Vagina (tissue), 2 donors: ENCODE data around the gene GP1BB. TPM values are rescaled to one million over a fixed set of nuclear protein-coding genes. Genes with fewer than 3 reads are reported as not detected.

Source experiments
- DNase-seq, 2 donors: peaks; one replicate each; pipeline ENCODE4 v3.0.0-alpha.2; 2017; ENCODE audit errors: extremely low spot score in 2 of 2
- H3K27ac ChIP-seq: fragments of 200-600 bp; sonication (generic); one replicate; pipeline ENCODE4 v1.5.1; 2019
- H3K27me3 ChIP-seq: fragments of 200-600 bp; sonication (generic); one replicate; pipeline ENCODE4 v1.5.1; 2019
- H3K36me3 ChIP-seq, 2 donors: fragments of 200-600 bp; sonication (generic); one replicate each; pipeline ENCODE4 v1.5.1; 2017 to 2019
- H3K4me1 ChIP-seq: fragments of 200-600 bp; sonication (generic); one replicate; pipeline ENCODE4 v1.5.1; 2019
- H3K4me3 ChIP-seq, 2 donors: fragments of 200-600 bp; sonication (generic); 1 replicate in 1 of 2; 2 replicates in 1 of 2; pipeline ENCODE4 v1.5.1; 2016 to 2019
- H3K9me3 ChIP-seq: fragments of 200-600 bp; sonication (generic); one replicate; pipeline ENCODE4 v1.5.1; 2019
- POLR2A ChIP-seq, 2 donors: fragments of 450-650 bp; IDR thresholded peaks; one replicate each; pipeline ENCODE4 v1.6.1; 2017; ENCODE audit warnings: antibody characterized with exemption in 2 of 2, mild to moderate bottlenecking in 2 of 2, moderate library complexity in 2 of 2
- POLR2AphosphoS5 ChIP-seq, 2 donors: sonication (generic); formaldehyde crosslinking; IDR thresholded peaks; one replicate each; pipeline ENCODE4 v1.9.0; 2017; ENCODE audit warnings: antibody characterized with exemption in 2 of 2, mild to moderate bottlenecking in 2 of 2, low read depth in 1 of 2; ENCODE audit not compliant: insufficient read depth in 1 of 2
- intact Hi-C: fragments of 100-400 bp; cut with DNase I; formaldehyde crosslinking; loops from one replicate; pipeline ENCODE4 v1.15.1; 2023
- total RNA-seq: library from RNA; depleted of rRNA; stranded (reverse); fragments of >200 nt; gene quantifications from one replicate; pipeline ENCODE4 v1.2.3, GENCODE V29; 2016
- TF ChIP-seq, protein P1 (sequence below), 3 experiments: fragments of 450-650 bp in 2 of 3; fragments of 200-600 bp in 1 of 3; sonication (generic) in 1 of 3; IDR thresholded peaks; one replicate each; pipeline ENCODE4 v1.5.1; 2017 to 2019; ENCODE audit warnings: antibody characterized with exemption in 3 of 3, mild to moderate bottlenecking in 2 of 3, moderate library complexity in 2 of 3

GP1BB gene
- total RNA-seq, 1 donor from 2014 or later, result 14.5 TPM

- intact Hi-C loops, result no loop called here
- Histone ChIP-seq H3K36me3 (no peaks in the 10 kb centered on the region), H3K4me3 (no peak overlapping the region)
Measured at GRCh38 chr22:19743651-19744050, 20.3 kb downstream of the GP1BB start.

GRCh38 chr22:19744350-19745006, 21.1 kb downstream of the GP1BB start:
- DNase-seq, result no peak
- Histone ChIP-seq H3K9me3 (no peaks in the 10 kb centered on the region), H3K27ac (no peak overlapping the region), H3K4me3 (no peak overlapping the region), H3K4me1 (no peaks in the 10 kb centered on the region), H3K27me3 (no peaks in the 10 kb centered on the region), H3K36me3 (no peaks in the 10 kb centered on the region)
- no peak for TF ChIP-seq POLR2A (IDR thresholded peaks at IDR 0.05)
- TF ChIP-seq, protein P1, sequence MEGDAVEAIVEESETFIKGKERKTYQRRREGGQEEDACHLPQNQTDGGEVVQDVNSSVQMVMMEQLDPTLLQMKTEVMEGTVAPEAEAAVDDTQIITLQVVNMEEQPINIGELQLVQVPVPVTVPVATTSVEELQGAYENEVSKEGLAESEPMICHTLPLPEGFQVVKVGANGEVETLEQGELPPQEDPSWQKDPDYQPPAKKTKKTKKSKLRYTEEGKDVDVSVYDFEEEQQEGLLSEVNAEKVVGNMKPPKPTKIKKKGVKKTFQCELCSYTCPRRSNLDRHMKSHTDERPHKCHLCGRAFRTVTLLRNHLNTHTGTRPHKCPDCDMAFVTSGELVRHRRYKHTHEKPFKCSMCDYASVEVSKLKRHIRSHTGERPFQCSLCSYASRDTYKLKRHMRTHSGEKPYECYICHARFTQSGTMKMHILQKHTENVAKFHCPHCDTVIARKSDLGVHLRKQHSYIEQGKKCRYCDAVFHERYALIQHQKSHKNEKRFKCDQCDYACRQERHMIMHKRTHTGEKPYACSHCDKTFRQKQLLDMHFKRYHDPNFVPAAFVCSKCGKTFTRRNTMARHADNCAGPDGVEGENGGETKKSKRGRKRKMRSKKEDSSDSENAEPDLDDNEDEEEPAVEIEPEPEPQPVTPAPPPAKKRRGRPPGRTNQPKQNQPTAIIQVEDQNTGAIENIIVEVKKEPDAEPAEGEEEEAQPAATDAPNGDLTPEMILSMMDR (IDR thresholded peaks at IDR 0.05), result no peak
- no peak for TF ChIP-seq POLR2AphosphoS5 (IDR thresholded peaks at IDR 0.05; ENCODE audit: insufficient read depth in 1 of 2, low read depth in 1 of 2)
- intact Hi-C loops, result no loop called here

More at GRCh38 chr22:19743651-19744050, 20.3 kb downstream of the GP1BB start:
- Histone ChIP-seq H3K9me3 (no peaks in the 10 kb centered on the region), H3K27me3 (no peaks in the 10 kb centered on the region), H3K4me1 (no peaks in the 10 kb centered on the region), H3K27ac (no peak overlapping the region)
- TF ChIP-seq POLR2A (IDR thresholded peaks at IDR 0.05), result no peak
- TF ChIP-seq, protein P1 (IDR thresholded peaks at IDR 0.05), result no peak
- no peak for TF ChIP-seq POLR2AphosphoS5 (IDR thresholded peaks at IDR 0.05; ENCODE audit: insufficient read depth in 1 of 2, low read depth in 1 of 2)
- no peak for DNase-seq

GRCh38 chr22:19745155-19746101, 22.1 kb downstream of the GP1BB start:
- no peak overlapping the region for H3K27ac ChIP-seq
- H3K4me1 ChIP-seq, result no peaks in the 10 kb centered on the region
- H3K27me3 ChIP-seq, result no peaks in the 10 kb centered on the region
- no peaks in the 10 kb centered on the region for H3K36me3 ChIP-seq
- H3K9me3 ChIP-seq, result no peaks in the 10 kb centered on the region
- no peak for DNase-seq
- TF ChIP-seq POLR2AphosphoS5 (IDR thresholded peaks at IDR 0.05; ENCODE audit: insufficient read depth in 1 of 2, low read depth in 1 of 2), result no peak
- no peak for TF ChIP-seq POLR2A (IDR thresholded peaks at IDR 0.05)
- TF ChIP-seq, protein P1 (IDR thresholded peaks at IDR 0.05), result no peak
- H3K4me3 ChIP-seq, result no peak overlapping the region
- intact Hi-C loops, result no loop called here

GRCh38 chr22:19746726-19747125, 23.4 kb downstream of the GP1BB start:
- H3K4me1 ChIP-seq, result no peaks in the 10 kb centered on the region
- no peaks in the 10 kb centered on the region for H3K9me3 ChIP-seq
- no peak for DNase-seq
- H3K27ac ChIP-seq, result no peak overlapping the region
- no peaks in the 10 kb centered on the region for H3K36me3 ChIP-seq
- H3K4me3 ChIP-seq, result no peak overlapping the region
- no peak for TF ChIP-seq POLR2AphosphoS5 (IDR thresholded peaks at IDR 0.05; ENCODE audit: insufficient read depth in 1 of 2, low read depth in 1 of 2)
- TF ChIP-seq POLR2A (IDR thresholded peaks at IDR 0.05), result no peak
- H3K27me3 ChIP-seq, result no peaks in the 10 kb centered on the region
- intact Hi-C loops, result no loop called here

- Histone ChIP-seq H3K36me3 (no peaks in the 10 kb centered on the region), H3K4me3 (no peak overlapping the region), H3K9me3 (no peaks in the 10 kb centered on the region), H3K27ac (no peak overlapping the region), H3K27me3 (no peaks in the 10 kb centered on the region), H3K4me1 (no peaks in the 10 kb centered on the region)
- DNase-seq, result no peak
- intact Hi-C loops, result no loop called here
- TF ChIP-seq POLR2A (IDR thresholded peaks at IDR 0.05) (no peak), POLR2AphosphoS5 (IDR thresholded peaks at IDR 0.05; ENCODE audit: insufficient read depth in 1 of 2, low read depth in 1 of 2) (no peak)
- TF ChIP-seq, protein P1 (IDR thresholded peaks at IDR 0.05), result no peak
Measured at GRCh38 chr22:19747551-19747950, 24.2 kb downstream of the GP1BB start.
